Neuron (in vitro differentiated cells): ENCODE data around the gene KIAA1755.
"Not testable (repeated sequence)": the region's sequence is repeated elsewhere in the genome, so short reads cannot be mapped to it uniquely, and the experiment has no call there.

Experiments used
- H2AFZ ChIP-seq: one replicate; pipeline ENCODE4 v1.6.1; 2013; ENCODE audit warnings: low read depth, mild to moderate bottlenecking, inconsistent platforms, low read length, moderate library complexity
- H3K27me3 ChIP-seq: one replicate; pipeline ENCODE4 v1.6.1; 2013; ENCODE audit warnings: low read length; ENCODE audit not compliant: insufficient read depth
- H3K36me3 ChIP-seq: one replicate; pipeline ENCODE4 v1.6.1; 2013; ENCODE audit warnings: low read length; ENCODE audit not compliant: insufficient read depth
- H3K4me1 ChIP-seq: one replicate; pipeline ENCODE4 v1.6.1; 2013; ENCODE audit warnings: low read length; ENCODE audit not compliant: insufficient read depth
- H3K4me3 ChIP-seq: 2 replicates; pipeline ENCODE4 v1.5.1; 2013; ENCODE audit warnings: mild to moderate bottlenecking, low read length, moderate library complexity
- H3K9me3 ChIP-seq: one replicate; pipeline ENCODE4 v1.6.1; 2013; ENCODE audit warnings: low read length

The KIAA1755 gene

DNA sequence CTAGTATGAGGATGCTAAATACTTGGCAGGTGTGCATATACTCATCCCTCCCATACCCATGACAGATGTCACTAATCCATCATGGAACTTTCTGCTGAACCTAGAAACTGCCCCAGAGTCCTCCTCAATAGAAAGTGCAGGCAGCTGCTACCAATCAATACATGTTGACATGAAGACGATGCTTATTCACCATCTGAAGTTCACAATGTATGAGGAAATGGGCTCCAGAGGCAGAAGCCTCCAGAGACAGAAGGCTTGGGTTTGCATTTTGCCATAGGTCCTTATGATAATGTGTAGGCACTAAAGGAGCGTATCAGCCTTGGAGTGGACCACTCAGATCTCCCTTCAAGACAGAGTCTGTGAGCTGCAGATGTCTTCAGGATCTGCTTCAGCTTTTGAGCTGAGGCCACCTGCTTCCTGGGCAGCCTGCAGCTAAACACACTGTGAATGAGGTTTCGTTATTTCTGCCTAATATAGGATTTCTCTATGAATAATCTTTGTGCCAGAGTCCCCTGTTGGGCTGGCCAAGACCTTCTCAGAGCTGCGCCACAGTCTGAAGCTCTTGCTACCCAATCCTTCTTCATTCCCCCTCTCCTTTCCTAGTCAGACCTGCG lies 7.5 kb upstream of the KIAA1755 start:
- Histone ChIP-seq H2AFZ (no peak overlapping the region), H3K27me3 (no peaks in the 10 kb centered on the region), H3K4me3 (no peak overlapping the region), H3K36me3 (no peaks in the 10 kb centered on the region), H3K9me3 (no peaks in the 10 kb centered on the region), H3K4me1 (no peaks in the 10 kb centered on the region)

DNA sequence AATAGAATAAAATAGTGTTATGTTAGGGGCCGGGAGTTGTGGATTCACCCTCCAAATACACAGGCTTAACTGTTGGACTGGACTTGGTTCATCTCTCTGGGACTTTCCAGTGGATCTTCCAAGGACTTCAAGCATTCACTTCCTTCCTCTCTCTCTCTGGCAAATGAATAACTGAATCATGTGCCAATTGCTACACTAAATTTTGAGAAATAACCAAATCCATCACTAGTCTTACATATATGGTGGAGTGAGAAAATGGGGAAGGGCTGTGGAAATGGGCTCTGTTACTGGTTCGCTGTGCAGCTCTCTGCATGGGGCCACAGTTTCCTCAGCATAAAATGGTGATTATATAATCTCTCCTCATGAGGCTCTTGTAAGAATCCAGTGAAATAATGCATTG lies 6.8 kb upstream of the KIAA1755 start:
- Histone ChIP-seq H3K4me1 (no peaks in the 10 kb centered on the region), H3K27me3 (no peaks in the 10 kb centered on the region), H2AFZ (no peak overlapping the region), H3K36me3 (no peaks in the 10 kb centered on the region), H3K9me3 (no peaks in the 10 kb centered on the region), H3K4me3 (no peak overlapping the region)

DNA sequence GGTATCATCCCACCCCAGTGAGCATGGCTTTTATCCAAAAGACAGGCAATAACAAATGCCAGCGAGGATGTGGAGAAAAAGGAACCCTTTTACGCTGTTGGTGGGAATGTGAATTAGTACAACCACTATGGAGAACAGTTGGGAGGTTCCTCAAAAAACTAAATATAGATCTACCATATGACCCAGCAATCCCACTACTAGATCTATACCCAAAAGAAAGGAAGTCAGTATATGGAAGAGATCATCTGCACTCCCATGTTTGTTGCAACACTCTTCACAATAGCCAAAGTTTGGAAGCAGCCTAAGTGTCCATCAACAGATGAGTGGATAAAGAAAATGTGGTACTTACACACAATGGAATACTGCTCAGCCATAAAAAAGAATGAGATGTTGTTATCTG lies 5.9 kb upstream of the KIAA1755 start:
- no peaks in the 10 kb centered on the region for H3K4me1 ChIP-seq
- no peaks in the 10 kb centered on the region for H3K9me3 ChIP-seq

DNA sequence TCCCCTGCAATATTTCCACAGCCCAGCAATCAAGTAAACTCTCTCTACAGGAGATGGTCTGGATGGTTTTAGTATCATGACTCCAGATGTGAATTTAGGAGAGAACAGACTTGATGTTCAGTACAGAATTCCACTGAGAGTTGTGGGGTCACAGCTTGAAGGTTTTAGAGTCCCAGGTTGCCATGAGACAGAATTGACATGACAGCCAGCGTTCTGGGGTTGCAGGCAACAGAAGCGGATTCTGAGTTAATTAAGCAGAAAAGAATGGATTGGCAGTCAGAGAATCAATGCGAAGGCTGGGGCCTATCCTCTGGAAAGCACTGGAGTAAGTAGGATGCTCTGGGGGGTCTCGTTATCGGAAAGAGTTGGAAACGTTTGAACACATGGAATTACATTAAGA lies 2.4 kb upstream of the KIAA1755 start:
- H3K36me3 ChIP-seq, result no peaks in the 10 kb centered on the region

More for the DNA sequence above, 5.9 kb upstream of the KIAA1755 start:
- Histone ChIP-seq H2AFZ (no peak overlapping the region), H3K4me3 (no peak overlapping the region), H3K27me3 (peaks cover 4% of the 10 kb centered on the region), H3K36me3 (no peaks in the 10 kb centered on the region)

DNA sequence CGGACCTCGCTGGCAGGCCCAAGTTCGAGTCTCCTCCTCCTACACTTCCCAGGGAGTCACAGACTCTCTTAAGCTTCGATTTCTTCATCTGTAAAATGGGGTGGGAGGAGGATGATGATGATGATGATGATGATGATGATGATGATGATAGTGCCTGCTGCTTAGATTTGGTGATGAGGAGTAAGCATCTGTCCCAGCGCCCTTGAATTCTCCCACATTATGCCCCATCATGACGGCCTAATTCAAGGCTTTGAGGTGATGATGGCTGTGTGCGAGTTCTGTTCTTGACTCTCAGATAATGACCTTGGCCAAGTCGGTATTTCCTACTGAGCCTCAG lies 487 bp upstream of the KIAA1755 start:
- no peak overlapping the region for H2AFZ ChIP-seq
- no peaks in the 10 kb centered on the region for H3K4me1 ChIP-seq
- no peaks in the 10 kb centered on the region for H3K36me3 ChIP-seq
- no peaks in the 10 kb centered on the region for H3K9me3 ChIP-seq
- H3K4me3 ChIP-seq, result no peak overlapping the region
- H3K27me3 ChIP-seq, result peaks cover 32% of the 10 kb centered on the region

More for the DNA sequence above, 2.4 kb upstream of the KIAA1755 start:
- H3K4me1 ChIP-seq, result no peaks in the 10 kb centered on the region
- H3K4me3 ChIP-seq, result no peak overlapping the region
- no peaks in the 10 kb centered on the region for H3K9me3 ChIP-seq
- H2AFZ ChIP-seq, result no peak overlapping the region
- H3K27me3 ChIP-seq, result peaks cover 29% of the 10 kb centered on the region

DNA sequence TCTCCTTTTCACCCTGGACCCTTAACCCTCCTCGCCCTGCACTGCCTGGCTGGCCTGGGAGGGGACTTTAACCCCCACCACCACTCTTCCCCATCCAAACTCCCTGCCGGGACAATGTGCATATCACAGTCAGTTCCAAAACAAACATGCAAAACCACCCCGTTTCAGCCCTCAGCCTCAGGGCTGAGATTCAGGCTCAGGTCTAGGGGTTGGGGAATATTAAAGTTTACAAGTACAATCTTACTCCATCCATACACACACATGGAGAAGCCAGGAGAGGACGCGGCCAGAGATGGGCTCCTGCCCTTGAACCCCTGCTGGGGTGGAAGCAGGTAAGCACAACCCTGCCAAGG lies 534 bp downstream of the KIAA1755 start:
- no peaks in the 10 kb centered on the region for H3K4me1 ChIP-seq
- H3K27me3 ChIP-seq, result peaks cover 32% of the 10 kb centered on the region
- H3K36me3 ChIP-seq, result no peaks in the 10 kb centered on the region
- no peaks in the 10 kb centered on the region for H3K9me3 ChIP-seq
- no peak overlapping the region for H3K4me3 ChIP-seq
- H2AFZ ChIP-seq, result no peak overlapping the region

DNA sequence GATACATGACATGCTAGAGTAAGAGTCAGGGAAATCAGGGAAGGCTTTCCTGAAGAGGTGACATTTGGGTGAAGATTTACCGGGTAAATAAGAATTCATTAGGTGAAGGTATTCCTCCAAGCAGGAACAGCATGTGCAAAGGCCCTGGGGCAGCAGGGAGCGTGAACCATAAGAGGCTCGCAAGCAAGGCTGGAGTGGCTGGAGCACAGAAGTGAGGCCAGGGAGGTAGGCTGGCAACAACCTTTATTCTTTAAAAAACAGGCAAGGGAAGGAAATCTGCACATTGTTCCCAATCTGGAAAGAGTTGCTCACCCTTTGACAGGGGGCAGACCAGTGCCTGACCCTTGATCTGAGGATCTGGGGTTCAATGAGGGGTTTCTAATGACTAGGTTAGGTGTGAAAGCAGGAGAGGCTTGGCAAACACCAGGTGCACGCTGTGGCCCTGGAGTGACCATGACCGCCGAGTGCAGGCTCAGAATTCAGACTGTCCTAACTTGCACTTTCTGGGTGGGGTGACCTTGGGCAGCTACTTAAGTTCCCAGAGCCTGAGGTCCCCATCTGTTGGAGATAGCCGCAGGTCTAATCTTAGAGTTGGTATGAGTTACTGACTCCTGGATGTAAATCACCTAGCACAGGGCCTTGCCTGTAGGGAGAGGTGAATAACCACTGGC lies 1.9 kb downstream of the KIAA1755 start:
- H3K9me3 ChIP-seq, result no peaks in the 10 kb centered on the region
- no peaks in the 10 kb centered on the region for H3K36me3 ChIP-seq
- H3K4me3 ChIP-seq, result no peak overlapping the region
- H3K27me3 ChIP-seq, result peaks cover 32% of the 10 kb centered on the region
- H2AFZ ChIP-seq, result no peak overlapping the region
- H3K4me1 ChIP-seq, result no peaks in the 10 kb centered on the region

DNA sequence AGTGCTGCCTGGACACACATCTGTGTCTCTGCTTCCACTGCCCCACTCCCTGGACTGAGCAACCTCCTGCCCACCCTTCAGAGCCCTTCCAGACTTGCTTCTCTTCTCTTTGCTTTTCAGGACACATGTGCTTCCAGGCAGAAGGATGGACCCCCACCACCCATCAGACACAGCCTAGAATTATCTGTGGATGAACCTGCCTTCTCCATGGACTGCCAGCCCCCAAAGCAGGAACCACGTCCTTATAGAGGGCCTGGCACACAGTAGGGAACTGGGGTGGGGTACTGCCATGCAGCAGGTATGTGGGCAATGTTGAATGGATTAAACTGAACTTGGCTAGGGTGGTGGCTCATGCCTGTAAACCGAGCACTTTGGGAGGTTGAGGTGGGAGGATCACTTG lies 3.6 kb downstream of the KIAA1755 start:
- Histone ChIP-seq H3K4me3 (no peak overlapping the region), H3K36me3 (no peaks in the 10 kb centered on the region), H3K4me1 (no peaks in the 10 kb centered on the region), H2AFZ (no peak overlapping the region), H3K9me3 (no peaks in the 10 kb centered on the region), H3K27me3 (peaks cover 30% of the 10 kb centered on the region)

DNA sequence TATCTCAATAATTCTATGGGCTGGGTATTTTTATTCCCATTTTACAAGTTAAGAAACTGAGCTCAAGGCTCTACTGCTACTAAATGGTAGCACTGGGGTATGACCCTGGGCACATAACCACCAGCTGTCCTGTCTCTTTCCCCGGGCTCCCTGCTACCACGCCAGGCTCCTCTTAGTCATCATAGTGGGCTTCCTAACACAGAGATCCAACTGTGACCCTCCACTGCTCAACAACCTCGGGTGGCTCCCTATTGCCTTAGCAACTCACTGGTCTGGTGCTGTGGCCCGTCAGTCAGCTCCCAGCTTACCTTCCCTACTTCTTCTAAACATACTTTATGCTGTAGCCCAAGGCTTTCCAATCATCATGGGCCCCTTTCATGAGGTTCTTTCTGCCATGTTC lies 4.5 kb downstream of the KIAA1755 start:
- Histone ChIP-seq H3K9me3 (no peaks in the 10 kb centered on the region), H3K27me3 (peaks cover 25% of the 10 kb centered on the region), H3K36me3 (no peaks in the 10 kb centered on the region), H3K4me1 (no peaks in the 10 kb centered on the region), H2AFZ (no peak overlapping the region), H3K4me3 (no peak overlapping the region)

DNA sequence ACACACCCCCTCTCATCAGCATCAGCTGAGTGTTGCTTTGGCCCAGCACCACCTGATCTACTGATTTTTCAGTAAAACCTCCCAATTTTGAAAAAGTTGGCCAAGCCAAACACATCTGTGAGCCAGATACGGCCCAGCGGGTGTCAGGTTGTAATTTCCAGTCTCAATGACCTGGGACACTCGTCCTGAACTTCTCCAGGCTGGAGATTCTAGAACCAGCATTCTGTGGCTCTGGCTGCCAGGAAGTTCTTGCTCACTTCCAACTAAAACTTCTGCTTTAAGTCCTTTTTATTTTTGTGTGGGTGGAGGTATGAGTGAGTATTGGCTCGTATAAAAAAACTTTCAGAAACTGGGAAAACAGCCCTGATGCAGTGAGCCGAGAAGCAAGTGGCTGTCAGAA lies 5.1 kb downstream of the KIAA1755 start:
- Histone ChIP-seq H3K36me3 (no peaks in the 10 kb centered on the region), H2AFZ (no peak overlapping the region), H3K4me3 (no peak overlapping the region), H3K9me3 (no peaks in the 10 kb centered on the region), H3K4me1 (no peaks in the 10 kb centered on the region), H3K27me3 (peaks cover 20% of the 10 kb centered on the region)

DNA sequence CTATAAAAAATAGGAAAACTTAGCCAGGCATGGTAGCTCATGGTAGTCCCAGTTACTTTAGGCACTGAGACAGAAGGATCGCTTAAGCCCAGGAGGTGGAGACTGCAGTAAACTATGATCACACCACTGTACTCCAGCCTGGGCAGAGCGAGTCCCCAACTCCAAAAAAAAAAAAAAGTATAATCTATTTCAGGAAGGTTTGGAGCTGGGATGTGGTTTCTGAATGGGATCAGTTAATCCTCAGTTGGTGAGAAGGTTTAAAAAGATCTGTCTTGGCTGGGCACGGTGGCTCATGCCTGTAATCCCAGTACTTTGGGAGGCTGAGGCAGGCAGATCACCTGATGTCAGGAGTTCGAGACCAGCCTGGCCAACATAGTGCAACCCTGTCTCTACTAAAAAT lies 5.9 kb downstream of the KIAA1755 start:
- H3K27me3 ChIP-seq, result peaks cover 13% of the 10 kb centered on the region
- H3K4me1 ChIP-seq, H2AFZ ChIP-seq, H3K36me3 ChIP-seq, H3K4me3 ChIP-seq, H3K9me3 ChIP-seq: not testable (repeated sequence)

DNA sequence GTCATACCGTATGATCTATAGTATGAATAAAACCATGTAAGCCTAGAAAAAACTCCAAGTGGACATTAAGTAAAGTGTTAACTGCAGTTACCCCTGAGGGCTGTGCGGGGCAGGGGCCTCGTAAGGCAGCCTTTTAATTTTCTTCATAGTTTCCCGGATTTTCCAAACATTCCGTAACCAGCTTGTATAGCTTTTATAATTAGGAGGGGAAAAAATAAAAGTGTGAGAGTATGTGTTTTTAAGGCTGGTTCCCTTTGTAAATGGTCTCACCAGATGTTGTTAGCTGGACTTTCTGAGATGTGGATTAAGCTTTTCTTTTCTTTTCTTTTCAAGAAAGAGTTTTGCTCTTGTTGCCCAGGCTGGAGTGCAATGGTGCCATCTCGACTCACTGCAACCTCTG lies 7.0 kb downstream of the KIAA1755 start:
- H3K27me3 ChIP-seq, result peaks cover 4% of the 10 kb centered on the region
- H3K9me3 ChIP-seq, result no peaks in the 10 kb centered on the region
- no peak overlapping the region for H3K4me3 ChIP-seq
- no peaks in the 10 kb centered on the region for H3K4me1 ChIP-seq
- H3K36me3 ChIP-seq, result no peaks in the 10 kb centered on the region
- no peak overlapping the region for H2AFZ ChIP-seq

DNA sequence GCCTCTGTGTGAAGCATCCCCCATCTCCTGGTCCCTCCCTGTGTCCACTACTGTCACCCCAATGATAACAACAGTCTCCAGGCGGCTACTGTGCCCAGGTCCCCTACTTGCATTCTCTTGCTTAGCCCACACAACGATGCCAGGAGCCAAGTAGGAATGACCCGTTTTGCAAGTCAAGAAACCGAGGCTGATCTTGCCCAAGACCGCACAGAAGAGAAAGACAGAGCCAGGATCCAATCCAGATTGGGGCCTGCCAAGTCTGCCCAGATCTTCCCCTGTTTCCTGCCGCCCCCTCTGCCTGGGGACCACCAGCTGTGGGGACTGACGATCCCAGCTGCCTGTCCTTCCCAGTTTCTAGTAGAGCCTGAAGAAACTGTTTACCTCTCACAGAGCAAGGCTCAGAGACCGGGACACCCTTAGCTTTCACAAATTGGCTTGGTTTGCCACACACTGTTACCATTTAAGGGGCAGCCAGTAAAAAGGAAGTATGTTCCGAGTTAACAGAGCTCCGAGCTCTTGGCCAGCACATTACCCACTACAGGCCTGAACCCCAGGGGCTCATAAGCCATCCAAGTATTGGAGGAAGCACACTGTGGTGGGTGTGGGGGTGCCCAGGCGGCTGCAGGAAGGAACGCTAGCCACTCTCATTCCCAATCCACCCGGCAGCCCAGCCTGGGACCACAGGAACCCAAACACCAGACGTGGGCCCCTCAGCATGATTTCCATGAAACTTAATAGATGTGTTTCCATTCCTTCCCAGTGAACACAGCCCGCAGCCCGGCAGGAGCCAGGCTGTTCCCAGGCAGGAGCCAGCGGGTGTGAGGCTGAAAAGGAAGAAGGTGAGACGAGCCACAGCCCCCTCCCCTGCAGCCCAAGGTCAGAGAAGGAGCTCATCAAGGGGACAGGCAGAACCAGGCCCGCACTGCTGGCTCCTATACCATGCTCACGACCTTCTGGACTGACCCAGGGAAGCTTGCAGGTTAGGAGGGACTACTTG lies 7.9 kb downstream of the KIAA1755 start:
- Histone ChIP-seq H3K27me3 (peaks cover 3% of the 10 kb centered on the region), H2AFZ (no peak overlapping the region), H3K4me1 (no peaks in the 10 kb centered on the region), H3K4me3 (no peak overlapping the region), H3K9me3 (no peaks in the 10 kb centered on the region), H3K36me3 (no peaks in the 10 kb centered on the region)
